HL-60 (cell line): ENCODE results near the gene IMMP2L.
"Not testable (repeated sequence)": the region's sequence is repeated elsewhere in the genome, so short reads cannot be mapped to it uniquely, and the experiment has no call there.

Experiments used
- DNase-seq, 2 experiments: peaks; one replicate each; pipeline ENCODE4 v3.0.0-alpha.2; 2010 to 2020; ENCODE audit warnings: low read depth in 1 of 2, low spot score in 1 of 2
- H3K27ac ChIP-seq: fragments of 250-450 bp; sonication (Bioruptor Pico); replicated peaks from 2 replicates; pipeline ENCODE4 v1.5.1; 2020; ENCODE audit warnings: mild to moderate bottlenecking, moderate library complexity
- H3K27me3 ChIP-seq: fragments of 250-450 bp; sonication (Bioruptor Pico); 2 replicates; pipeline ENCODE4 v1.5.1; 2021; ENCODE audit warnings: mild to moderate bottlenecking, moderate library complexity; ENCODE audit not compliant: insufficient read depth, poor library complexity, severe bottlenecking
- H3K4me3 ChIP-seq: replicated peaks from 2 replicates; pipeline ENCODE4 v1.5.1; 2011; ENCODE audit warnings: mild to moderate bottlenecking, control low read depth, low read length; ENCODE audit not compliant: insufficient read depth
- GABPA ChIP-seq: IDR thresholded peaks from 2 replicates; pipeline ENCODE4 v1.6.1; 2012; ENCODE audit warnings: low read depth
- POLR2AphosphoS5 ChIP-seq: IDR thresholded peaks from 2 replicates; pipeline ENCODE4 v1.6.1; 2012; ENCODE audit warnings: low read depth
- SPI1 ChIP-seq: IDR thresholded peaks from 2 replicates; pipeline ENCODE4 v1.6.1; 2012; ENCODE audit warnings: low read depth, mild to moderate bottlenecking, borderline replicate concordance
- TF ChIP-seq, protein P1 (sequence below): IDR thresholded peaks from 2 replicates; pipeline ENCODE4 v1.6.1; 2012; ENCODE audit warnings: low read depth; ENCODE audit not compliant: insufficient replicate concordance
- TF ChIP-seq, protein P2 (sequence below): IDR thresholded peaks from one replicate; pipeline ENCODE4 v1.5.1; 2011; ENCODE audit warnings: low read length, control low read depth, inconsistent platforms; ENCODE audit not compliant: insufficient read depth

IMMP2L gene

GRCh38 chr7:111508387-111508786 is 53.9 kb downstream of the IMMP2L start:
- H3K4me3 ChIP-seq: no peak overlapping the region
- no peak for DNase-seq
- TF ChIP-seq, protein P1, sequence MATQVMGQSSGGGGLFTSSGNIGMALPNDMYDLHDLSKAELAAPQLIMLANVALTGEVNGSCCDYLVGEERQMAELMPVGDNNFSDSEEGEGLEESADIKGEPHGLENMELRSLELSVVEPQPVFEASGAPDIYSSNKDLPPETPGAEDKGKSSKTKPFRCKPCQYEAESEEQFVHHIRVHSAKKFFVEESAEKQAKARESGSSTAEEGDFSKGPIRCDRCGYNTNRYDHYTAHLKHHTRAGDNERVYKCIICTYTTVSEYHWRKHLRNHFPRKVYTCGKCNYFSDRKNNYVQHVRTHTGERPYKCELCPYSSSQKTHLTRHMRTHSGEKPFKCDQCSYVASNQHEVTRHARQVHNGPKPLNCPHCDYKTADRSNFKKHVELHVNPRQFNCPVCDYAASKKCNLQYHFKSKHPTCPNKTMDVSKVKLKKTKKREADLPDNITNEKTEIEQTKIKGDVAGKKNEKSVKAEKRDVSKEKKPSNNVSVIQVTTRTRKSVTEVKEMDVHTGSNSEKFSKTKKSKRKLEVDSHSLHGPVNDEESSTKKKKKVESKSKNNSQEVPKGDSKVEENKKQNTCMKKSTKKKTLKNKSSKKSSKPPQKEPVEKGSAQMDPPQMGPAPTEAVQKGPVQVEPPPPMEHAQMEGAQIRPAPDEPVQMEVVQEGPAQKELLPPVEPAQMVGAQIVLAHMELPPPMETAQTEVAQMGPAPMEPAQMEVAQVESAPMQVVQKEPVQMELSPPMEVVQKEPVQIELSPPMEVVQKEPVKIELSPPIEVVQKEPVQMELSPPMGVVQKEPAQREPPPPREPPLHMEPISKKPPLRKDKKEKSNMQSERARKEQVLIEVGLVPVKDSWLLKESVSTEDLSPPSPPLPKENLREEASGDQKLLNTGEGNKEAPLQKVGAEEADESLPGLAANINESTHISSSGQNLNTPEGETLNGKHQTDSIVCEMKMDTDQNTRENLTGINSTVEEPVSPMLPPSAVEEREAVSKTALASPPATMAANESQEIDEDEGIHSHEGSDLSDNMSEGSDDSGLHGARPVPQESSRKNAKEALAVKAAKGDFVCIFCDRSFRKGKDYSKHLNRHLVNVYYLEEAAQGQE: no peak
- TF ChIP-seq POLR2AphosphoS5 (no peak), GABPA (no peak), SPI1 (no peak)
- TF ChIP-seq, protein P2, sequence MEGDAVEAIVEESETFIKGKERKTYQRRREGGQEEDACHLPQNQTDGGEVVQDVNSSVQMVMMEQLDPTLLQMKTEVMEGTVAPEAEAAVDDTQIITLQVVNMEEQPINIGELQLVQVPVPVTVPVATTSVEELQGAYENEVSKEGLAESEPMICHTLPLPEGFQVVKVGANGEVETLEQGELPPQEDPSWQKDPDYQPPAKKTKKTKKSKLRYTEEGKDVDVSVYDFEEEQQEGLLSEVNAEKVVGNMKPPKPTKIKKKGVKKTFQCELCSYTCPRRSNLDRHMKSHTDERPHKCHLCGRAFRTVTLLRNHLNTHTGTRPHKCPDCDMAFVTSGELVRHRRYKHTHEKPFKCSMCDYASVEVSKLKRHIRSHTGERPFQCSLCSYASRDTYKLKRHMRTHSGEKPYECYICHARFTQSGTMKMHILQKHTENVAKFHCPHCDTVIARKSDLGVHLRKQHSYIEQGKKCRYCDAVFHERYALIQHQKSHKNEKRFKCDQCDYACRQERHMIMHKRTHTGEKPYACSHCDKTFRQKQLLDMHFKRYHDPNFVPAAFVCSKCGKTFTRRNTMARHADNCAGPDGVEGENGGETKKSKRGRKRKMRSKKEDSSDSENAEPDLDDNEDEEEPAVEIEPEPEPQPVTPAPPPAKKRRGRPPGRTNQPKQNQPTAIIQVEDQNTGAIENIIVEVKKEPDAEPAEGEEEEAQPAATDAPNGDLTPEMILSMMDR: no peak
- no peaks in the 10 kb centered on the region for H3K27me3 ChIP-seq
- no peak overlapping the region for H3K27ac ChIP-seq

DNA sequence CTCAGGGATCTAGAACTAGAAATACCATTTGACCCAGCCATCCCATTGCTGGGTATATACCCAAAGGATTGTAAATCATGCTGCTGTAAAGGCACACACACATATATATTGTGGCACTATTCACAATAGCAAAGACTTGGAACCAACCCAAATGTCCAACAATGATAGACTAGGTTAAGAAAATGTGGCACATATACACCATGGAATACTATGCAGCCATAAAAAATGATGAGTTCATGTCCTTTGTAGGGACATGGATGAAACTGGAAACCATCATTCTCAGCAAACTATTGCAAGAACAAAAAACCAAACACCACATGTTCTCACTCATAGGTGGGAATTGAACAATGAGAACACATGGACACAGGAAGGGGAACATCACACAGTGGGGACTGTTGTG is 56.9 kb downstream of the IMMP2L start:
- H3K4me3 ChIP-seq, DNase-seq, H3K27me3 ChIP-seq, H3K27ac ChIP-seq: not testable (repeated sequence)

DNA sequence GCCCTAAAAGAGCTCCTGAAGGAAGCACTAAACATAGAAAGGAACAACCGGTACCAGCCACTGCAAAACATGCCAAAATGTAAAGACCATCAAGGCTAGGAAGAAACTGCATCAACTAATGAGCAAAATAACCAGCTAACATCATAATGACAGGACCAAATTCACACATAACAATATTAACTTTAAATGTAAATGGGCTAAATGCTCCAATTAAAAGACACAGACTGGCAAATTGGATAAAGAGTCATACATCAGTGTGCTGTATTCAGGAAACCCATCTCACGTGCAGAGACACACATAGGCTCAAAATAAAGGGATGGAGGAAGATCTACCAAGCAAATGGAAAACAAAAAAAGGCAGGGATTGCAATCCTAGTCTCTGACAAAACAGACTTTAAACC is 60.5 kb downstream of the IMMP2L start:
- DNase-seq, H3K27me3 ChIP-seq, H3K4me3 ChIP-seq, H3K27ac ChIP-seq: not testable (repeated sequence)

DNA sequence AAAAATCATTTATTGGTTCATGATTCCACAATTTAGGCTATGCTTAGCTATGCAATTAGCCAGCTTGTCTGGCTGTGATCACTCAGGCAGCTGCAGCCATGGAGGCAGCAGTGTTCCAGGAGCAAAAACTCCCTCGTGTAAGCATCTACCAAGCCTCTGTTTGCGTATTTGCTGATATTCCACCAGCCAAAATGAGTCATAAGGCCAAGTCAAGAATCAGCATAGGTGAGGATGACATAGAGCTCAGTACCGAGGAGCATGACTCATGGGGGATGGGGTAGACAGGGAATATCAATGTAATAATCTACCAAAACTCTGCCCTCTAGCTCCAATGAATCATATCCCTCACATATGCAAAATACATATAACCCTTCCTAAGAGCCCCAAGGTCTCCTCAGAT is 63.3 kb downstream of the IMMP2L start:
- Histone ChIP-seq H3K27ac (no peak overlapping the region), H3K27me3 (no peaks in the 10 kb centered on the region), H3K4me3 (no peak overlapping the region)
- no peak for DNase-seq
- TF ChIP-seq, protein P1: no peak
- TF ChIP-seq, protein P2: no peak
- TF ChIP-seq POLR2AphosphoS5: no peak
- no peak for TF ChIP-seq GABPA
- TF ChIP-seq SPI1: no peak

DNA sequence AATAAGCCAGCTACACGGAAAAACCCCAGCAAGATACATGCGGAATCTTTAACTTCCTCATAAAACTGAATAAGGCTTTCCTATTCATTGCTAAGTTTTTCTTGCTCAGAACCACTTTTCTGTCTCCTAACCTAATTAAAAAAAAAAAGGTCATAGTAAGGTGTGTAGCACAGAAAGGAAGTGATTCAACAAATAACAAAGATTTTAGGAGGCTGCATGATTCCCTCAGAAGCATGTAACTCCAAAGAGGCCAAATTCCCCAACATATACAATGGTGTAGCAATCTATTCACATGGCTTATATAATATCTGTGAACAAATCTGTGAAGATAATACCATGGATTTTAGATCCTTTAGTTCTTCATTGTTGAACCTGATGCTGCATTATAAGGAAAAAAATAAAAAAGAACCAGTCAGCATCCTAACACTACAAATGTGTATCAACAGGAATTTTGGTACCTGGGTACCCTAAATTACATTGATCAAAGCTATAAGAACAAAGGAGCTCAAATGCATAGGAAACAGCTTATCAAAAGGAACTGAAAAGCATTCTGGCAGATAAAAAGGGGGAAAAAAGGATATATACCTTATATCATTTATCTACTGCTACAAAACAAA is 63.8 kb downstream of the IMMP2L start:
- Histone ChIP-seq H3K27me3 (no peaks in the 10 kb centered on the region), H3K4me3 (no peak overlapping the region), H3K27ac (no peak overlapping the region)
- TF ChIP-seq SPI1 (no peak), GABPA (no peak), POLR2AphosphoS5 (no peak)
- TF ChIP-seq, protein P2: no peak
- TF ChIP-seq, protein P1: no peak
- DNase-seq: no peak
